Fibroblast of lung (primary cell): ENCODE results near the gene TOR1B. TPM values are rescaled to one million over a fixed set of nuclear protein-coding genes. Genes with fewer than 3 reads are reported as not detected.
"Not testable (repeated sequence)": the region's sequence is repeated elsewhere in the genome, so short reads cannot be mapped to it uniquely, and the experiment has no call there.

ENCODE experiments used
- DNase-seq, 2 donors: peaks; one replicate each; pipeline versions ENCODE4 v3.0.0 to v3.0.0-alpha.2; 2010; ENCODE audit warnings: low read depth in 2 of 2
- H2AFZ ChIP-seq: 2 replicates; pipeline ENCODE4 v1.5.1; 2012; ENCODE audit warnings: low read length, control low read depth, inconsistent platforms
- H3K27ac ChIP-seq: 2 replicates; pipeline ENCODE4 v1.5.1; 2011; ENCODE audit warnings: low read length, control low read depth; ENCODE audit not compliant: insufficient read depth
- H3K27me3 ChIP-seq: 2 replicates; pipeline ENCODE4 v1.5.1; 2011; ENCODE audit warnings: mild to moderate bottlenecking, low read length; ENCODE audit not compliant: control insufficient read depth, insufficient read depth
- H3K36me3 ChIP-seq: 2 replicates; pipeline ENCODE4 v1.5.1; 2011; ENCODE audit warnings: low read length; ENCODE audit not compliant: control insufficient read depth, insufficient read depth
- H3K4me1 ChIP-seq: 2 replicates; pipeline ENCODE4 v1.5.1; 2011; ENCODE audit warnings: low read length; ENCODE audit not compliant: control insufficient read depth, insufficient read depth; ENCODE audit errors: extremely low read depth
- H3K4me2 ChIP-seq: 2 replicates; pipeline ENCODE4 v1.5.1; 2011; ENCODE audit warnings: low read length, control low read depth; ENCODE audit not compliant: insufficient read depth; ENCODE audit errors: extremely low read depth
- H3K4me3 ChIP-seq, 4 experiments: fragments of 200-600 bp in 1 of 4; sonication (generic) in 1 of 4; replicated peaks in 1 of 4; 2 replicates each; pipeline ENCODE4 v1.5.1; 2011 to 2016; ENCODE audit warnings: low read length in 4 of 4, low read depth in 3 of 4, mild to moderate bottlenecking in 3 of 4, control low read depth in 2 of 4, inconsistent platforms in 1 of 4, mixed read lengths in 1 of 4; ENCODE audit not compliant: insufficient read depth in 1 of 4; ENCODE audit errors: control extremely low read depth in 1 of 4
- H3K79me2 ChIP-seq: 2 replicates; pipeline ENCODE4 v1.5.1; 2012; ENCODE audit warnings: mild to moderate bottlenecking, low read length, inconsistent platforms; ENCODE audit not compliant: control insufficient read depth, insufficient read depth
- H3K9ac ChIP-seq: 2 replicates; pipeline ENCODE4 v1.5.1; 2011; ENCODE audit warnings: mild to moderate bottlenecking, low read length, control low read depth; ENCODE audit not compliant: insufficient read depth
- H3K9me3 ChIP-seq: 2 replicates; pipeline ENCODE4 v1.5.1; 2012; ENCODE audit warnings: low read depth, low read length; ENCODE audit not compliant: control insufficient read depth, insufficient read depth
- H4K20me1 ChIP-seq: 2 replicates; pipeline ENCODE4 v1.5.1; 2011; ENCODE audit warnings: low read length; ENCODE audit not compliant: control insufficient read depth, insufficient read depth; ENCODE audit errors: extremely low read depth
- EZH2 ChIP-seq: IDR thresholded peaks from 2 replicates; pipeline ENCODE4 v1.5.1; 2012; ENCODE audit warnings: low read length, control low read depth, mild to moderate bottlenecking; ENCODE audit errors: missing control alignments
- polyA plus RNA-seq, 2 donors: library from polyadenylated mRNA; depleted of rRNA in 1 of 2; stranded (reverse) in 1 of 2; unstranded in 1 of 2; fragments of >200 nt; gene quantifications; 2 replicates each; pipeline ENCODE4 v1.2.1, GENCODE V29; 2011 to 2012; ENCODE audit warnings: missing spikeins in 1 of 2
- total RNA-seq: library from RNA; depleted of rRNA; stranded (reverse); fragments of >200 nt; gene quantifications from 2 replicates; pipeline ENCODE4 v1.2.1, GENCODE V29; 2014
- TF ChIP-seq, protein P1 (sequence below), 2 donors: IDR thresholded peaks in 1 of 2; conservative IDR thresholded peaks in 1 of 2; 1 replicate in 1 of 2; 2 replicates in 1 of 2; pipeline ENCODE4 v1.5.1; 2011 to 2012; ENCODE audit warnings: low read length in 2 of 2, control low read depth in 1 of 2, inconsistent platforms in 1 of 2, low read depth in 1 of 2, mild to moderate bottlenecking in 1 of 2

Gene TOR1B
- total and polyA plus RNA-seq, 2 donors (not counting 1 experiment from before 2014, with no cell fraction given) = 20.3 to 33.6 TPM

DNA sequence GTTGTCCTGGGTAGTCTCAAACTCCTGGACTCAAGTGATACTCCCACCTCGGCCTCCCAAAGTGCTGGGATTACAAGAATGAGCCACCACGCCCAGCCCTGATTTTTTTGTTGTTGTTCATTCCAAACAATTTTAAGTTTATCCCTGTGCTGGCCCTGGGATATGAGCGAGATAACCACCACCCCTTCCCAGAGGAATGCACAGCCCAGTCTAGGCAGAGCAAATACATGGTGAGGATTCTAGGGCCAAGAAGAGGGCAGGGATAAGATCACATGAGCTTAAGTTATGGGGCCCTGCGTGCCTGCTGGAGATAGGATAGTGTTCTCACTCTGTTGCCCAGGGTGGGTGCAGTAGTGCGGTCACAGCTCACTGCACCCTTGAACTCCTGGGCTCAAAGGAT, 21.0 kb upstream of the TOR1B start:
- Histone ChIP-seq H3K27ac (no peak overlapping the region), H3K4me2 (no peak overlapping the region), H2AFZ (no peak overlapping the region), H3K79me2 (no peaks in the 10 kb centered on the region), H3K4me3 (no peak overlapping the region), H3K9ac (no peak overlapping the region), H3K9me3 (no peaks in the 10 kb centered on the region), H3K27me3 (peaks cover under 1% of the 10 kb centered on the region), H4K20me1 (no peaks in the 10 kb centered on the region), H3K36me3 (no peaks in the 10 kb centered on the region), H3K4me1 (peaks cover 4% of the 10 kb centered on the region)
- no peak for DNase-seq
- TF ChIP-seq, protein P1, sequence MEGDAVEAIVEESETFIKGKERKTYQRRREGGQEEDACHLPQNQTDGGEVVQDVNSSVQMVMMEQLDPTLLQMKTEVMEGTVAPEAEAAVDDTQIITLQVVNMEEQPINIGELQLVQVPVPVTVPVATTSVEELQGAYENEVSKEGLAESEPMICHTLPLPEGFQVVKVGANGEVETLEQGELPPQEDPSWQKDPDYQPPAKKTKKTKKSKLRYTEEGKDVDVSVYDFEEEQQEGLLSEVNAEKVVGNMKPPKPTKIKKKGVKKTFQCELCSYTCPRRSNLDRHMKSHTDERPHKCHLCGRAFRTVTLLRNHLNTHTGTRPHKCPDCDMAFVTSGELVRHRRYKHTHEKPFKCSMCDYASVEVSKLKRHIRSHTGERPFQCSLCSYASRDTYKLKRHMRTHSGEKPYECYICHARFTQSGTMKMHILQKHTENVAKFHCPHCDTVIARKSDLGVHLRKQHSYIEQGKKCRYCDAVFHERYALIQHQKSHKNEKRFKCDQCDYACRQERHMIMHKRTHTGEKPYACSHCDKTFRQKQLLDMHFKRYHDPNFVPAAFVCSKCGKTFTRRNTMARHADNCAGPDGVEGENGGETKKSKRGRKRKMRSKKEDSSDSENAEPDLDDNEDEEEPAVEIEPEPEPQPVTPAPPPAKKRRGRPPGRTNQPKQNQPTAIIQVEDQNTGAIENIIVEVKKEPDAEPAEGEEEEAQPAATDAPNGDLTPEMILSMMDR (conservative IDR thresholded peaks at IDR 0.05 in 1 of 2, IDR thresholded peaks at IDR 0.05 in 1 of 2; ENCODE audit: low read depth in 1 of 2, low read length in 2 of 2) = no peak
- no peak for TF ChIP-seq EZH2

DNA sequence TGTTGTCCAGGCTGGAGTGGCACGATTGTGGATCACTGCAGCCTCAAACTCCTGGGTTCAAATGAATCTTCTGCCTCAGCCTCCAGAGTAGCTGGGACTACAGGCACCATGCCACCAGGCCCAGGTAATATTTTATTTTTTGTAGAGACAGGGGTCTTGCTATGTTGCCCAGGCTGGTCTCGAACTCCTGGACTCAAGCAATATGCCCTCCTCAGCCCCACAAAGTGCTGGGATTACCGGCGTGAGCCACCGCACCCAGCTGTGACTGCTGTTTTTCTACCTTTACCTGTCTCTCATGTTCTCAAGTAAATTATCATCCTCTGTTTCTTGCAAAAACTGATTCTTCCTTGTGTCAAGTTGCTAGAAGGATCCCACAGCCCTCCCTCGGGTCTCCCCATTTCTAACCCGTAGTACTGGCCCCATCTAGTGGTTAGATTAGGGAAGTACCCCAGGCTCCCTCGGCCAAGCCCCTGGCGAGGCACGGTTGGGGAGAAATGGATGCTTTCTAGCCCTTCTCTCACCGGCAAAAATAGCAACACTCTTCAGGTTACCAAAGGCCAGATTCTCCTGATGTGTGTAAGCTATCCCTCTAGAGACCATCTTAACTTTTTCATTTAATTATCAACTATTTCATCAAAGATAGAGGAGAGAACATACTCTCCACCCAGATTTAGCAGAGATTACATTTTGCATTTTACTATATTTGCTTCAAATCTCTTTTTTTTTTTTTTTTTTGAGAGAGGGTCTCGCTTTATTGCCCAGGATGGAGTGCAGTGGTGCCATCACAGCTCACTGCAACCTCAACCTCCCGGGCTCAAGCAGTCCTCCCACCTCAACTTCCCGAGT, 19.2 kb upstream of the TOR1B start:
- Histone ChIP-seq H3K27me3 (peaks cover 2% of the 10 kb centered on the region), H3K36me3 (no peaks in the 10 kb centered on the region), H3K4me3 (no peak overlapping the region), H4K20me1 (no peaks in the 10 kb centered on the region), H3K27ac (no peak overlapping the region), H3K9me3 (no peaks in the 10 kb centered on the region), H3K9ac (no peak overlapping the region), H2AFZ (no peak overlapping the region), H3K4me1 (no peaks in the 10 kb centered on the region), H3K4me2 (no peak overlapping the region), H3K79me2 (no peaks in the 10 kb centered on the region)
- TF ChIP-seq EZH2 = no peak
- TF ChIP-seq, protein P1 (conservative IDR thresholded peaks at IDR 0.05 in 1 of 2, IDR thresholded peaks at IDR 0.05 in 1 of 2; ENCODE audit: low read depth in 1 of 2, low read length in 2 of 2) = peak; percentile 92 to 95
- DNase-seq = peak; percentile 56 to 85

DNA sequence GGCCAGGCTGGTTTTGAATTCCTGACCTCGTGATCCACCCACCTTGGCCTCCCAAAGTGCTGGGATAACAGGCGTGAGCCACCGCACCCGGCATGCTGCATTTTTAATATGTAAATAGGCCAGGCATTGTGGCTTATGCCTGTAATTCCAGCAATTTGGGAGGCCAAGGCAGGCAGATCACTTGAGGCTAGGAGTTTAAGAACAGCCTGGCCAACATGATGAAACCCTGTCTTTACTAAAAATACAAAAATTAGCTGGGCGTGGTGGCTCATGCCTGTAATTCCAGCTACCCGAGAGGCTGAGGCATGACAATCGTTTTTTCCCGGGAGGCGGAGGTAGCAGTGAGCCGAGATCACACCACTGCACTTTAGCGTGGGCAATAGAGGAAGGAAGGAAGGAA, 18.0 kb upstream of the TOR1B start:
- H3K27ac ChIP-seq, H3K4me3 ChIP-seq, H3K4me1 ChIP-seq, H4K20me1 ChIP-seq, DNase-seq, H3K79me2 ChIP-seq, H3K36me3 ChIP-seq, H3K4me2 ChIP-seq, H3K27me3 ChIP-seq, H2AFZ ChIP-seq, H3K9ac ChIP-seq, H3K9me3 ChIP-seq: not testable (repeated sequence)
